Stomach (tissue), 4 donors: ENCODE data around the gene MDFI.

Experiments
- CTCF ChIP-seq, 7 experiments: fragments of 450-650 bp in 4 of 7; fragments of 200-600 bp in 3 of 7; sonication (generic) in 3 of 7; IDR thresholded peaks; one replicate each; pipeline ENCODE4 v1.5.1; 2016 to 2019; ENCODE audit warnings: antibody characterized with exemption in 7 of 7, control low read depth in 2 of 7, mild to moderate bottlenecking in 1 of 7
- EP300 ChIP-seq: sonication (generic); formaldehyde crosslinking; IDR thresholded peaks from one replicate; pipeline ENCODE4 v1.6.1; 2017; ENCODE audit warnings: antibody characterized with exemption
- POLR2A ChIP-seq, 4 donors: fragments of 450-650 bp; IDR thresholded peaks; one replicate each; pipeline ENCODE4 v1.6.1; 2016; ENCODE audit warnings: antibody characterized with exemption in 4 of 4, control low read depth in 2 of 4, mild to moderate bottlenecking in 1 of 4, moderate library complexity in 1 of 4
- POLR2AphosphoS5 ChIP-seq, 3 donors: sonication (generic); formaldehyde crosslinking; IDR thresholded peaks; one replicate each; pipeline ENCODE4 v1.6.1; 2016; ENCODE audit warnings: antibody characterized with exemption in 3 of 3

DNA sequence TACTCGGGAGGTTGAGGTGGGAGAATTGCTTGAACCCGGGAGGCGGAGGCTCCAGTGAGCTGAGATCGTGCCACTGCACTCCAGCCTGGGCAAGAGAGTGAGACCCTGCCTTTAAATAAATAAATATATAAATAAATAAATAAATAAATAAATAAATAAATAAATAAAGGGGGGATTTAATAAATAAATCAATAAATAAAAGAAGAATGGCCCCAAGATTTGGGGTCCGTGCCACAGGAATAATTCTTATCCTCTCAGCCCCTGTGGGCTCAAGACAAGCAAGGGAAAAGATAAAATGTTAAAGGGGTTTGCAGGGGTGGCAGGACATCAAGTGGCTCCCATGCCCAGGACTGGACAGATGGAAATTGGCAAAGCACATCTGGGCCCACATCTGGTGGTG is 31.2 kb upstream of the MDFI start:
- TF ChIP-seq CTCF (IDR thresholded peaks at IDR 0.05) (no peak), POLR2AphosphoS5 (IDR thresholded peaks at IDR 0.05) (no peak), POLR2A (IDR thresholded peaks at IDR 0.05) (no peak), EP300 (no peak)
